GM19238 (cell line): Measurements from ENCODE around the gene RBPJ.

Experiments used
- DNase-seq: peaks from one replicate; pipeline ENCODE4 v3.0.0; 2011; ENCODE audit warnings: low spot score; ENCODE audit not compliant: insufficient read length

The RBPJ gene

GRCh38 chr4:26457412-26457811 is 136.6 kb downstream of the RBPJ start:
- no peak for DNase-seq

GRCh38 chr4:26458157-26458561 is 137.3 kb downstream of the RBPJ start:
- no peak for DNase-seq

- DNase-seq, result peak; percentile 26
Observed at GRCh38 chr4:26459054-26459755, 138.4 kb downstream of the RBPJ start.

GRCh38 chr4:26459756-26460530 is 139.1 kb downstream of the RBPJ start:
- DNase-seq, result no peak

GRCh38 chr4:26462874-26463273 is 142.1 kb downstream of the RBPJ start:
- no peak for DNase-seq

GRCh38 chr4:26463386-26463785 is 142.6 kb downstream of the RBPJ start:
- no peak for DNase-seq

- DNase-seq, result no peak
Observed at GRCh38 chr4:26464420-26465095, 143.7 kb downstream of the RBPJ start.

GRCh38 chr4:26466578-26467270 is 145.9 kb downstream of the RBPJ start:
- no peak for DNase-seq

GRCh38 chr4:26467724-26468123 is 146.9 kb downstream of the RBPJ start:
- no peak for DNase-seq

- DNase-seq, result no peak
Observed at GRCh38 chr4:26468283-26468949, 147.6 kb downstream of the RBPJ start.

- no peak for DNase-seq
Observed at GRCh38 chr4:26468977-26469376, 148.2 kb downstream of the RBPJ start.

GRCh38 chr4:26471890-26472289 is 151.1 kb downstream of the RBPJ start:
- DNase-seq, result no peak

GRCh38 chr4:26473893-26474292 is 153.1 kb downstream of the RBPJ start:
- DNase-seq, result no peak

GRCh38 chr4:26474551-26474950 is 153.7 kb downstream of the RBPJ start:
- DNase-seq, result no peak

- DNase-seq, result no peak
Observed at GRCh38 chr4:26475716-26476115, 154.9 kb downstream of the RBPJ start.

GRCh38 chr4:26476545-26476944 is 155.7 kb downstream of the RBPJ start:
- no peak for DNase-seq

GRCh38 chr4:26478330-26478729 is 157.5 kb downstream of the RBPJ start:
- DNase-seq, result no peak

GRCh38 chr4:26482508-26483462 is 162.0 kb downstream of the RBPJ start:
- DNase-seq, result no peak

GRCh38 chr4:26484032-26484515 is 163.3 kb downstream of the RBPJ start:
- no peak for DNase-seq

- no peak for DNase-seq
Observed at GRCh38 chr4:26484516-26484915, 163.7 kb downstream of the RBPJ start.
